Measurements from ENCODE around the gene RAX2. TPM values are rescaled to one million over a fixed set of nuclear protein-coding genes. Genes with fewer than 3 reads are reported as not detected.

The RAX2 gene
- total and polyA plus RNA-seq, 10 of the 15 experiments (the other 5 are each of a cell fraction or from before 2014, with no cell fraction given): not detected

DNA sequence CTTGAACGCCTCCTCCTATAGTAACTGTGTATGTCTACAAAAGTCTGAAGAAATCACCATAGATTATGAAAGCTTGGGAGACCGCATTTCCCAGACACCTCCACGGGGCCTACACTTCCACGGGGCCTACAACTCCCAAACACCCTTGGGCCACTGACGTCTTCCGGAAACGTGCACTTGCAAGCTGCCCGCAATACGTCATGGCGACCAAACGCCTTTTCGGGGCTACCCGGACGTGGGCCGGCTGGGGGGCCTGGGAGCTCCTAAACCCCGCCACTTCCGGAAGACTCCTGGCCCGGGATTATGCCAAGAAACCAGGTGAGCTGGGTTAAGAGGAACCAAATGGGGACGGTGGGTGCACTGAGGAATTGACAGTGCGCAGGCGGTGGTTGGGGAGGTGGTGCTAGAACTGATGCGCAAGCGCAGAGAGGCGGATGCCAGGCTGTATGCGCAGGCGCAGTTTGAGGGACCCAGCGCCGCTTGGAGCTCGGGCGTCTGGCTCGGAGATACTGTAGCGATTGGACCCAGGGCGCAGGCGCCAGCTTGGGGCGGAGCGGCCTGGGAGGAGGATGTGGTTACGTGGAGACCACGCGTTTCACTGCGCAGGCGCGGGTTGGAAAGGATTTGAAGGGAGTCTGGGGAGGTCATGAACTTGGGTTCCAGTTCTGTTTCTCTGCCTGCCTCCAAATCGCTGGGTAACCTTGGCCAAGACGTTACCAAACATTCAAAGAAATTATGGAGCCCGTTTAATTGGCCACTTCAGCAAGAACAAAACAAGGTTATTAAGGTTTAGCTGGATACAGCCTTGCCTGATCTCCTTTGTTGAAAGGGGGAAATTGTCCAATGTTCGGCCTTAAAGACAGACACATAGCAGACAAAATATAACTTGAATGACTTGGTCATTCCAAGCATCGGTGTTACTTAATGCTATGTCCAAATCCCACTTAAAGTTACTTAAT, 9.2 kb downstream of the RAX2 start, which contains the start of gene MRPL54 (continued):
- TF ChIP-seq, protein P1, sequence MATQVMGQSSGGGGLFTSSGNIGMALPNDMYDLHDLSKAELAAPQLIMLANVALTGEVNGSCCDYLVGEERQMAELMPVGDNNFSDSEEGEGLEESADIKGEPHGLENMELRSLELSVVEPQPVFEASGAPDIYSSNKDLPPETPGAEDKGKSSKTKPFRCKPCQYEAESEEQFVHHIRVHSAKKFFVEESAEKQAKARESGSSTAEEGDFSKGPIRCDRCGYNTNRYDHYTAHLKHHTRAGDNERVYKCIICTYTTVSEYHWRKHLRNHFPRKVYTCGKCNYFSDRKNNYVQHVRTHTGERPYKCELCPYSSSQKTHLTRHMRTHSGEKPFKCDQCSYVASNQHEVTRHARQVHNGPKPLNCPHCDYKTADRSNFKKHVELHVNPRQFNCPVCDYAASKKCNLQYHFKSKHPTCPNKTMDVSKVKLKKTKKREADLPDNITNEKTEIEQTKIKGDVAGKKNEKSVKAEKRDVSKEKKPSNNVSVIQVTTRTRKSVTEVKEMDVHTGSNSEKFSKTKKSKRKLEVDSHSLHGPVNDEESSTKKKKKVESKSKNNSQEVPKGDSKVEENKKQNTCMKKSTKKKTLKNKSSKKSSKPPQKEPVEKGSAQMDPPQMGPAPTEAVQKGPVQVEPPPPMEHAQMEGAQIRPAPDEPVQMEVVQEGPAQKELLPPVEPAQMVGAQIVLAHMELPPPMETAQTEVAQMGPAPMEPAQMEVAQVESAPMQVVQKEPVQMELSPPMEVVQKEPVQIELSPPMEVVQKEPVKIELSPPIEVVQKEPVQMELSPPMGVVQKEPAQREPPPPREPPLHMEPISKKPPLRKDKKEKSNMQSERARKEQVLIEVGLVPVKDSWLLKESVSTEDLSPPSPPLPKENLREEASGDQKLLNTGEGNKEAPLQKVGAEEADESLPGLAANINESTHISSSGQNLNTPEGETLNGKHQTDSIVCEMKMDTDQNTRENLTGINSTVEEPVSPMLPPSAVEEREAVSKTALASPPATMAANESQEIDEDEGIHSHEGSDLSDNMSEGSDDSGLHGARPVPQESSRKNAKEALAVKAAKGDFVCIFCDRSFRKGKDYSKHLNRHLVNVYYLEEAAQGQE (IDR thresholded peaks at IDR 0.05; ENCODE audit: low read depth, low read length): no peak
- TF ChIP-seq MTA2 (IDR thresholded peaks at IDR 0.05; ENCODE audit: low read depth) (no peak), FOXM1 (IDR thresholded peaks at IDR 0.05; ENCODE audit: low read depth, low read length) (no peak), NRF1 (conservative IDR thresholded peaks at IDR 0.05; ENCODE audit: low read depth, low read length) (peak; percentile 95), SREBF2 (IDR thresholded peaks at IDR 0.05; ENCODE audit: low read length) (no peak), CHD4 (IDR thresholded peaks at IDR 0.05) (no peak), MXI1 (IDR thresholded peaks at IDR 0.05; ENCODE audit: low read depth, low read length) (peak; percentile 79; the same call in 1 of the 2 replicates), CBX3 (IDR thresholded peaks at IDR 0.05; ENCODE audit: borderline replicate concordance, low read depth) (no peak), SIN3A (IDR thresholded peaks at IDR 0.05; ENCODE audit: low read depth, low read length) (no peak; the same call in 1 of the 2 replicates)
- TF ChIP-seq, protein P2, sequence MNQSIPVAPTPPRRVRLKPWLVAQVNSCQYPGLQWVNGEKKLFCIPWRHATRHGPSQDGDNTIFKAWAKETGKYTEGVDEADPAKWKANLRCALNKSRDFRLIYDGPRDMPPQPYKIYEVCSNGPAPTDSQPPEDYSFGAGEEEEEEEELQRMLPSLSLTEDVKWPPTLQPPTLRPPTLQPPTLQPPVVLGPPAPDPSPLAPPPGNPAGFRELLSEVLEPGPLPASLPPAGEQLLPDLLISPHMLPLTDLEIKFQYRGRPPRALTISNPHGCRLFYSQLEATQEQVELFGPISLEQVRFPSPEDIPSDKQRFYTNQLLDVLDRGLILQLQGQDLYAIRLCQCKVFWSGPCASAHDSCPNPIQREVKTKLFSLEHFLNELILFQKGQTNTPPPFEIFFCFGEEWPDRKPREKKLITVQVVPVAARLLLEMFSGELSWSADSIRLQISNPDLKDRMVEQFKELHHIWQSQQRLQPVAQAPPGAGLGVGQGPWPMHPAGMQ (IDR thresholded peaks at IDR 0.05; ENCODE audit: borderline replicate concordance): no peak
- TF ChIP-seq, protein P3, sequence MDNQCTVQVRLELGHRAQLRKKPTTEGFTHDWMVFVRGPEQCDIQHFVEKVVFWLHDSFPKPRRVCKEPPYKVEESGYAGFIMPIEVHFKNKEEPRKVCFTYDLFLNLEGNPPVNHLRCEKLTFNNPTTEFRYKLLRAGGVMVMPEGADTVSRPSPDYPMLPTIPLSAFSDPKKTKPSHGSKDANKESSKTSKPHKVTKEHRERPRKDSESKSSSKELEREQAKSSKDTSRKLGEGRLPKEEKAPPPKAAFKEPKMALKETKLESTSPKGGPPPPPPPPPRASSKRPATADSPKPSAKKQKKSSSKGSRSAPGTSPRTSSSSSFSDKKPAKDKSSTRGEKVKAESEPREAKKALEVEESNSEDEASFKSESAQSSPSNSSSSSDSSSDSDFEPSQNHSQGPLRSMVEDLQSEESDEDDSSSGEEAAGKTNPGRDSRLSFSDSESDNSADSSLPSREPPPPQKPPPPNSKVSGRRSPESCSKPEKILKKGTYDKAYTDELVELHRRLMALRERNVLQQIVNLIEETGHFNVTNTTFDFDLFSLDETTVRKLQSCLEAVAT (IDR thresholded peaks at IDR 0.05): peak; percentile 56; the same call in 1 of the 2 replicates
- TF ChIP-seq, protein P4, sequence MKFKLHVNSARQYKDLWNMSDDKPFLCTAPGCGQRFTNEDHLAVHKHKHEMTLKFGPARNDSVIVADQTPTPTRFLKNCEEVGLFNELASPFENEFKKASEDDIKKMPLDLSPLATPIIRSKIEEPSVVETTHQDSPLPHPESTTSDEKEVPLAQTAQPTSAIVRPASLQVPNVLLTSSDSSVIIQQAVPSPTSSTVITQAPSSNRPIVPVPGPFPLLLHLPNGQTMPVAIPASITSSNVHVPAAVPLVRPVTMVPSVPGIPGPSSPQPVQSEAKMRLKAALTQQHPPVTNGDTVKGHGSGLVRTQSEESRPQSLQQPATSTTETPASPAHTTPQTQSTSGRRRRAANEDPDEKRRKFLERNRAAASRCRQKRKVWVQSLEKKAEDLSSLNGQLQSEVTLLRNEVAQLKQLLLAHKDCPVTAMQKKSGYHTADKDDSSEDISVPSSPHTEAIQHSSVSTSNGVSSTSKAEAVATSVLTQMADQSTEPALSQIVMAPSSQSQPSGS (IDR thresholded peaks at IDR 0.05; ENCODE audit: low read length): no peak
- TF ChIP-seq, protein P5, sequence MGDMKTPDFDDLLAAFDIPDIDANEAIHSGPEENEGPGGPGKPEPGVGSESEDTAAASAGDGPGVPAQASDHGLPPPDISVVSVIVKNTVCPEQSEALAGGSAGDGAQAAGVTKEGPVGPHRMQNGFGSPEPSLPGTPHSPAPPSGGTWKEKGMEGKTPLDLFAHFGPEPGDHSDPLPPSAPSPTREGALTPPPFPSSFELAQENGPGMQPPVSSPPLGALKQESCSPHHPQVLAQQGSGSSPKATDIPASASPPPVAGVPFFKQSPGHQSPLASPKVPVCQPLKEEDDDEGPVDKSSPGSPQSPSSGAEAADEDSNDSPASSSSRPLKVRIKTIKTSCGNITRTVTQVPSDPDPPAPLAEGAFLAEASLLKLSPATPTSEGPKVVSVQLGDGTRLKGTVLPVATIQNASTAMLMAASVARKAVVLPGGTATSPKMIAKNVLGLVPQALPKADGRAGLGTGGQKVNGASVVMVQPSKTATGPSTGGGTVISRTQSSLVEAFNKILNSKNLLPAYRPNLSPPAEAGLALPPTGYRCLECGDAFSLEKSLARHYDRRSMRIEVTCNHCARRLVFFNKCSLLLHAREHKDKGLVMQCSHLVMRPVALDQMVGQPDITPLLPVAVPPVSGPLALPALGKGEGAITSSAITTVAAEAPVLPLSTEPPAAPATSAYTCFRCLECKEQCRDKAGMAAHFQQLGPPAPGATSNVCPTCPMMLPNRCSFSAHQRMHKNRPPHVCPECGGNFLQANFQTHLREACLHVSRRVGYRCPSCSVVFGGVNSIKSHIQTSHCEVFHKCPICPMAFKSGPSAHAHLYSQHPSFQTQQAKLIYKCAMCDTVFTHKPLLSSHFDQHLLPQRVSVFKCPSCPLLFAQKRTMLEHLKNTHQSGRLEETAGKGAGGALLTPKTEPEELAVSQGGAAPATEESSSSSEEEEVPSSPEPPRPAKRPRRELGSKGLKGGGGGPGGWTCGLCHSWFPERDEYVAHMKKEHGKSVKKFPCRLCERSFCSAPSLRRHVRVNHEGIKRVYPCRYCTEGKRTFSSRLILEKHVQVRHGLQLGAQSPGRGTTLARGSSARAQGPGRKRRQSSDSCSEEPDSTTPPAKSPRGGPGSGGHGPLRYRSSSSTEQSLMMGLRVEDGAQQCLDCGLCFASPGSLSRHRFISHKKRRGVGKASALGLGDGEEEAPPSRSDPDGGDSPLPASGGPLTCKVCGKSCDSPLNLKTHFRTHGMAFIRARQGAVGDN (IDR thresholded peaks at IDR 0.05): peak; percentile 68
